Transverse colon (tissue), 4 donors: Measurements from ENCODE around the gene EML1.

Experiments used
- CTCF ChIP-seq, 5 experiments: fragments of 200-600 bp in 3 of 5; fragments of 450-650 bp in 2 of 5; sonication (generic) in 3 of 5; IDR thresholded peaks; 1 replicate in 2 of 5; 2 replicates in 3 of 5; pipeline ENCODE4 v1.5.1; 2016 to 2017; ENCODE audit warnings: antibody characterized with exemption in 5 of 5, inconsistent platforms in 3 of 5, mild to moderate bottlenecking in 2 of 5, moderate library complexity in 1 of 5
- POLR2A ChIP-seq: fragments of 450-650 bp; IDR thresholded peaks from one replicate; pipeline ENCODE4 v1.6.1; 2016; ENCODE audit warnings: antibody characterized with exemption, mild to moderate bottlenecking, moderate library complexity
- POLR2AphosphoS5 ChIP-seq, 3 donors: sonication (generic); formaldehyde crosslinking; IDR thresholded peaks; one replicate each; pipeline ENCODE4 v1.6.1; 2016; ENCODE audit warnings: antibody characterized with exemption in 3 of 3

- TF ChIP-seq CTCF (IDR thresholded peaks at IDR 0.05): no peak
- TF ChIP-seq POLR2A: no peak
- TF ChIP-seq POLR2AphosphoS5 (IDR thresholded peaks at IDR 0.05): no peak
Observed at GRCh38 chr14:99812892-99813291, 19.7 kb downstream of the EML1 start.
